Upper lobe of left lung (tissue), 6 donors: Measurements from ENCODE around the gene RASGRF1. TPM values are rescaled to one million over a fixed set of nuclear protein-coding genes. Genes with fewer than 3 reads are reported as not detected.

Experiments
- ATAC-seq, 2 donors: fragments of 200-7000 bp; cut with Tn5 transposase; one replicate each; pipeline ENCODE4 v1.9.1; 2022; ENCODE audit warnings: mild to moderate bottlenecking in 2 of 2, moderate library complexity in 2 of 2; ENCODE audit not compliant: low FRiP score in 2 of 2
- DNase-seq, 2 donors: peaks; one replicate each; pipeline ENCODE4 v3.0.0-alpha.2; 2019 to 2020
- H3K27ac ChIP-seq, 4 donors: fragments of 200-600 bp; sonication (generic); one replicate each; pipeline ENCODE4 v1.5.1; 2016 to 2019
- H3K27me3 ChIP-seq, 4 donors: fragments of 200-600 bp; sonication (generic); one replicate each; pipeline ENCODE4 v1.5.1; 2017 to 2019
- H3K36me3 ChIP-seq, 4 donors: fragments of 200-600 bp; sonication (generic); one replicate each; pipeline ENCODE4 v1.5.1; 2016 to 2019
- H3K4me1 ChIP-seq, 4 donors: fragments of 200-600 bp; sonication (generic); one replicate each; pipeline ENCODE4 v1.5.1; 2018 to 2019
- H3K4me3 ChIP-seq, 4 donors: fragments of 200-600 bp; sonication (generic); one replicate each; pipeline ENCODE4 v1.5.1; 2017 to 2019; ENCODE audit warnings: mild to moderate bottlenecking in 2 of 4, moderate library complexity in 1 of 4
- H3K9me3 ChIP-seq, 4 donors: fragments of 200-600 bp; sonication (generic); one replicate each; pipeline ENCODE4 v1.5.1; 2018 to 2019
- EP300 ChIP-seq, 4 donors: sonication (generic); formaldehyde crosslinking; IDR thresholded peaks; one replicate each; pipeline ENCODE4 v1.5.1; 2017; ENCODE audit warnings: antibody characterized with exemption in 4 of 4, control low read depth in 2 of 4
- POLR2A ChIP-seq, 4 donors: fragments of 450-650 bp; IDR thresholded peaks; one replicate each; pipeline ENCODE4 v1.5.1; 2016 to 2017; ENCODE audit warnings: antibody characterized with exemption in 4 of 4, mild to moderate bottlenecking in 2 of 4
- POLR2AphosphoS5 ChIP-seq, 2 donors: sonication (generic); formaldehyde crosslinking; IDR thresholded peaks; one replicate each; pipeline ENCODE4 v1.5.1; 2017; ENCODE audit warnings: antibody characterized with exemption in 2 of 2
- WGBS, 2 donors: methylation state at CpG; one replicate each; pipeline ENCODE4 v1.1.5; 2017 to 2018; 5-methylcytosine and 5-hydroxymethylcytosine counted together
- total RNA-seq, 6 donors: library from RNA; depleted of rRNA in 4 of 6; stranded (reverse); fragments of >200 nt in 4 of 6; gene quantifications; one replicate each; pipeline versions ENCODE4 v1.1.0 to v1.2.1, GENCODE V29; 2016 to 2021
- TF ChIP-seq, protein P1 (sequence below), 6 experiments: fragments of 450-650 bp in 4 of 6; fragments of 200-600 bp in 2 of 6; sonication (generic) in 2 of 6; IDR thresholded peaks; one replicate each; pipeline ENCODE4 v1.5.1; 2016 to 2019; ENCODE audit warnings: antibody characterized with exemption in 6 of 6
- donor health status: DM: no; HTN: no; CAD: no; lungs with moderate emphysema.
- donor health status: DM: no; HTN: yes; CAD: no; lungs with severe emphysema.

RASGRF1 gene
- total RNA-seq, 6 donors from 2014 or later = 27.2 to 64.6 (median 54.7) TPM

GRCh38 chr15:78960308-78960707, 130.3 kb downstream of the RASGRF1 start:
- no peak for TF ChIP-seq POLR2AphosphoS5 (IDR thresholded peaks at IDR 0.05)
- TF ChIP-seq POLR2A (IDR thresholded peaks at IDR 0.05) = no peak
- no peak for TF ChIP-seq EP300 (IDR thresholded peaks at IDR 0.05)
- TF ChIP-seq, protein P1, sequence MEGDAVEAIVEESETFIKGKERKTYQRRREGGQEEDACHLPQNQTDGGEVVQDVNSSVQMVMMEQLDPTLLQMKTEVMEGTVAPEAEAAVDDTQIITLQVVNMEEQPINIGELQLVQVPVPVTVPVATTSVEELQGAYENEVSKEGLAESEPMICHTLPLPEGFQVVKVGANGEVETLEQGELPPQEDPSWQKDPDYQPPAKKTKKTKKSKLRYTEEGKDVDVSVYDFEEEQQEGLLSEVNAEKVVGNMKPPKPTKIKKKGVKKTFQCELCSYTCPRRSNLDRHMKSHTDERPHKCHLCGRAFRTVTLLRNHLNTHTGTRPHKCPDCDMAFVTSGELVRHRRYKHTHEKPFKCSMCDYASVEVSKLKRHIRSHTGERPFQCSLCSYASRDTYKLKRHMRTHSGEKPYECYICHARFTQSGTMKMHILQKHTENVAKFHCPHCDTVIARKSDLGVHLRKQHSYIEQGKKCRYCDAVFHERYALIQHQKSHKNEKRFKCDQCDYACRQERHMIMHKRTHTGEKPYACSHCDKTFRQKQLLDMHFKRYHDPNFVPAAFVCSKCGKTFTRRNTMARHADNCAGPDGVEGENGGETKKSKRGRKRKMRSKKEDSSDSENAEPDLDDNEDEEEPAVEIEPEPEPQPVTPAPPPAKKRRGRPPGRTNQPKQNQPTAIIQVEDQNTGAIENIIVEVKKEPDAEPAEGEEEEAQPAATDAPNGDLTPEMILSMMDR (IDR thresholded peaks at IDR 0.05) = no peak
- peak in 1 of 2 donors; percentile 28 for ATAC-seq
- no peak overlapping the region for H3K27ac ChIP-seq
- no peaks in the 10 kb centered on the region for H3K36me3 ChIP-seq
- 80 to 88% methylated on average over 5 of the region's 6 CpGs for WGBS, 2 donors
- H3K4me1 ChIP-seq = no peaks in the 10 kb centered on the region
- H3K27me3 ChIP-seq = no peaks in the 10 kb centered on the region
- H3K4me3 ChIP-seq = no peak overlapping the region
- no peak for DNase-seq
- no peaks in the 10 kb centered on the region for H3K9me3 ChIP-seq

GRCh38 chr15:78959360-78959759, 131.2 kb downstream of the RASGRF1 start:
- Histone ChIP-seq H3K9me3 (no peaks in the 10 kb centered on the region), H3K27ac (no peak overlapping the region), H3K36me3 (no peaks in the 10 kb centered on the region), H3K4me1 (no peaks in the 10 kb centered on the region), H3K27me3 (no peaks in the 10 kb centered on the region), H3K4me3 (no peak overlapping the region)
- WGBS, 2 donors = 97 to 99% methylated on average over 10 of the region's 10 CpGs
- ATAC-seq (no peak), DNase-seq (no peak)
- no peak for TF ChIP-seq POLR2AphosphoS5 (IDR thresholded peaks at IDR 0.05)
- TF ChIP-seq, protein P1 (IDR thresholded peaks at IDR 0.05) = no peak

DNA sequence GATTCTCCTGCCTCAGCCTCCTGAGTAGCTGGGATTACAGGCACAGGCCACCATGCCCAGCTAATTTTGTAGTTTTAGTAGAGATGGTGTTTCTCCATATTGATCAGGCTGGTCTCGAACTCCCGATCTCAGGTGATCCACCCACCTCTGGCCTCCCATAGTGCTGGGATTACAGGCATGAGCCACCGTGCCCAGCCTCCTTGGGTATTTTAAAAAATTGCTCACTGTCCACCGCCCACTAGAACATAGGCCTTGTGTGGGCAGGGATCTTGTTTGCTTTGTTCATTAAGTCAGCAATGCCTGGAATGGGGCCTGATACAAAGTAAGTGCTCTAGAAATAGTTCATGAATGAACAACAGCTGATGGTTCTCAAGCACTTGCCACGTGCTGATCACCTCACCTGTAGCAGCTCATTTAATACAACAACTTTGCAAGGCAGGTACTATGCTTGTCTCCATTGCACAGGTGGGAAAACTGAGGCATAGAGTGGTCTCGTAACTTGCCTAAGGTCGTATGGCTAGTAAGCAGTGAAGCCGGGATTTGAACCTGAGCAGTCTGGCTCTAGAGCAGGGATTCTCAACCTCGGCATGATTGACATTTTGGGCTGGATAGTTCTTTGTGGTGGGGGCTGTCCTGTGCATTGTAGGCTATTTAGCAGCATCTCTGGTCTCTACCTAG, 133.0 kb downstream of the RASGRF1 start:
- Histone ChIP-seq H3K27me3 (no peaks in the 10 kb centered on the region), H3K36me3 (no peaks in the 10 kb centered on the region), H3K4me3 (no peak overlapping the region), H3K4me1 (peaks cover 0 to 2% (median 0%) of the 10 kb centered on the region in 4 donors), H3K9me3 (no peaks in the 10 kb centered on the region), H3K27ac (no peak overlapping the region)
- no peak for TF ChIP-seq POLR2A (IDR thresholded peaks at IDR 0.05)
- no peak for TF ChIP-seq EP300 (IDR thresholded peaks at IDR 0.05)
- TF ChIP-seq POLR2AphosphoS5 (IDR thresholded peaks at IDR 0.05) = no peak
- TF ChIP-seq, protein P1 (IDR thresholded peaks at IDR 0.05) = no peak
- ATAC-seq (no peak), DNase-seq (no peak)
- 85% methylated on average over 9 of the region's 9 CpGs for WGBS, 2 donors

DNA sequence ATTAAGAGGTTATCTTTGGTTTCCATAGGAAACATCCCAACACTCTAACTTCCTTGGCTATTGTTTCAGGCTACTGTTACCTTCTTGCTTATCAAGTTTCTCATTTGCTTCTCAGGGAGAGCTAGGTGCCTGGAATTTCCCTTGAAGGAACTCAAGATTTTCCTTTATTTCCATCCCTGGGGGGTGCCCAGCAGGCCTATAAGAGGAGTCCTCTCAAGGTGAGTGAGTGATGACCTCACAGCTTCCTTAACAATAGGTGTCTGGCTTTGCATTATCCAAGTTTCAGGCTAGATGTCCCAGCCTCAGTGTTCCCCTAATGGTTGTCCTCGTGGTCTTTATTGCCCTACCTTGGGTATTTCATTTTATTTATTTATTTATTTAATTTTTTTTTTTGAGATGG, 133.6 kb downstream of the RASGRF1 start:
- Histone ChIP-seq H3K27me3 (no peaks in the 10 kb centered on the region), H3K36me3 (no peaks in the 10 kb centered on the region), H3K27ac (no peak overlapping the region), H3K9me3 (no peaks in the 10 kb centered on the region), H3K4me1 (peaks cover 3 to 8% (median 5%) of the 10 kb centered on the region in 4 donors), H3K4me3 (no peak overlapping the region)
- WGBS, 2 donors = 83 to 100% methylated on average over 1 of the region's 1 CpG
- TF ChIP-seq POLR2AphosphoS5 (IDR thresholded peaks at IDR 0.05) (no peak), EP300 (IDR thresholded peaks at IDR 0.05) (no peak), POLR2A (IDR thresholded peaks at IDR 0.05) (no peak)
- TF ChIP-seq, protein P1 (IDR thresholded peaks at IDR 0.05) = no peak
- no peak for DNase-seq
- no peak for ATAC-seq

DNA sequence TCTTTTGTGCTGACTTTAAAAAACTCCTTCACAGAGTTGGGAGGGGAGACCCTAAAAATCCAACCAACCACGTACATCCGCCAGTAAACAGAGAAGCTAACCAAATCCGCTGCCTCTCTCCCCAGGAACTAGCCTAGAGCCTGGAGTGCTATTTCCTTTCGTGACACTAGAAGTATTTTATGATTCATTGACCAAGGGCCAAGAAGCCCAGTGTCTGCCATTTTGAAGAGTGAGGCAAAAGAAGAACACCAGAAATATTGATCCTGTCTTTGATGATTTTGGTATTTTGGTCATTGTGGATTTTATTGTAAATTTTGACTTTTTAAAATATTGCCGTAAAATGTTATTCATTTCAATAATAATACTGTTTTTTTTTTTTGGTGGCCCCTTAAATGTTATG, 135.2 kb downstream of the RASGRF1 start:
- H3K36me3 ChIP-seq = no peaks in the 10 kb centered on the region
- H3K27ac ChIP-seq = peak overlapping the region in 1 of 4 donors; percentile 8

More for the DNA sequence above, 135.2 kb downstream of the RASGRF1 start:
- 94 to 96% methylated on average over 5 of the region's 5 CpGs for WGBS, 2 donors
- ATAC-seq (no peak), DNase-seq (no peak)
- no peak for TF ChIP-seq EP300 (IDR thresholded peaks at IDR 0.05)
- H3K9me3 ChIP-seq = no peaks in the 10 kb centered on the region
- peaks cover 18 to 23% (median 19%) of the 10 kb centered on the region in 4 donors for H3K4me1 ChIP-seq
- no peak overlapping the region for H3K4me3 ChIP-seq
- H3K27me3 ChIP-seq = no peaks in the 10 kb centered on the region
